ENCODE results near the gene USP10.
A peak's percentile ranks its signal among the peaks of the same experiment; 100 is the strongest.

Gene USP10, protein sequence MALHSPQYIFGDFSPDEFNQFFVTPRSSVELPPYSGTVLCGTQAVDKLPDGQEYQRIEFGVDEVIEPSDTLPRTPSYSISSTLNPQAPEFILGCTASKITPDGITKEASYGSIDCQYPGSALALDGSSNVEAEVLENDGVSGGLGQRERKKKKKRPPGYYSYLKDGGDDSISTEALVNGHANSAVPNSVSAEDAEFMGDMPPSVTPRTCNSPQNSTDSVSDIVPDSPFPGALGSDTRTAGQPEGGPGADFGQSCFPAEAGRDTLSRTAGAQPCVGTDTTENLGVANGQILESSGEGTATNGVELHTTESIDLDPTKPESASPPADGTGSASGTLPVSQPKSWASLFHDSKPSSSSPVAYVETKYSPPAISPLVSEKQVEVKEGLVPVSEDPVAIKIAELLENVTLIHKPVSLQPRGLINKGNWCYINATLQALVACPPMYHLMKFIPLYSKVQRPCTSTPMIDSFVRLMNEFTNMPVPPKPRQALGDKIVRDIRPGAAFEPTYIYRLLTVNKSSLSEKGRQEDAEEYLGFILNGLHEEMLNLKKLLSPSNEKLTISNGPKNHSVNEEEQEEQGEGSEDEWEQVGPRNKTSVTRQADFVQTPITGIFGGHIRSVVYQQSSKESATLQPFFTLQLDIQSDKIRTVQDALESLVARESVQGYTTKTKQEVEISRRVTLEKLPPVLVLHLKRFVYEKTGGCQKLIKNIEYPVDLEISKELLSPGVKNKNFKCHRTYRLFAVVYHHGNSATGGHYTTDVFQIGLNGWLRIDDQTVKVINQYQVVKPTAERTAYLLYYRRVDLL

GRCh38 chr16:84699712-84700445 lies at the start of gene USP10:
USP10 (plus strand) TSS chr16:84700000; CDS start chr16:84700091, 91 bp downstream.
- DNase-seq, result peak; percentile 38

DNA sequence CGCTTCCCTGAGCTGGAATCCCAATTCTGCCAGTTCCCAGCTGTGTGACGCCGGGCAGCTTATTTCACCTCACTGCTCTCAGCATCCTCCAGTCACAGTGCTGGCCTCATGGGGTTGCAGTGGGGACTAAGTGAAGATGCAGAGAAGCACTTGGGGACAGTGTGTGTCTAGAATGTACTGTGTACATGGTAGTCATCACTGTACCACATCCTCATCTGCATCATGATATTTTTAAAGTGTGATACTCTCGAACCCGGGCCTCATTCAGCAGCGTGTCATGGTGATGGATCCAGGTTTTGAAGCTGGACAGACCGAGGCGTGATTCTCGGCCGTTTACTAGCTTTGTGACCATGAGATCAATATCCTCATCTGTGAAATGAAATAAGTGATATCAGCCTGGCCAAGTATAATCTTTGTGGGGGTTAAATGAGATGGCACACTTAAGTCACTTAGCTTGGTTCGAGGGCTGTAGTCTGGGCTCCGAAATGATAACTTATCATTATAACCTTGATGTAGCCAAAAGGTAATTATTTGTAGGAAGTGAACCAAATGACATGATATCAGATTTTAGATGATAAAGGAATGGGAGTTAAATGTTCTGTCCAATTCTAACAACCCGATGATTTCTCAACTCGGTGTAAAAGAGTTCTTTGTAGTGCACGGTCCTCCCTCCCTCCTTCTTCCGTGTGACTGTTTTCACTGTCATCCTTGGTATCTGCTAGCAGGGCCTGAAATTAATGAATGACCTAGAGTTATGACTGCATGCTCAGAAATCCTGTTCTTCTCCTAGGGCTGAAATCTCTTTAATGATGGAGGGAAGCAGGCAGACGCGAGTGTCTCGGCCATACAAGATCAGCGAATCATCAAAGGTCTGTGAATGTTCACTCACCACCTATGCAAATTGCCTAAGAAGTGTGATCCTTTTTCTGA lies 49.5 kb upstream of the USP10 start:
- DNase-seq, result no peak

DNA sequence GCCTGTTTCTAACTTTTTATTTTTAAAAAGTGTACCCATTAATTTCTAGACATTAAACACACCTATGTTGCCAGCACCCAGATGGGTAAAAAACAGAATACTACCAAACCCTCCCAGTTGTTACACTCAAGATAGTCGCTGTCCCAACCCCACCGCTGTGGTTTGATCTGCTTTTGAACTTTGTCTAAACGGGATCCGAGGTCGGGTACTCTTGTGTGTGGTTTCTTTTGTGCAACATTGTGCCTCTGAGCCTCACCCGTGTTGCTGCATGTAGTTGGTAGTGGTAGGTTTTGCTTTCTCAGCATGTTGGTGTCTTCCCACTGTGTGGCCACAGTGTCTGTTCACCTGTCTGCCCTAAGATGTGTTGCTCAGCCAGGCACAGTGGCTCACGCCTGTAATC lies 47.2 kb upstream of the USP10 start:
- DNase-seq, result no peak

- no peak for DNase-seq
Measured at GRCh38 chr16:84654238-84654637, 45.6 kb upstream of the USP10 start.

DNA sequence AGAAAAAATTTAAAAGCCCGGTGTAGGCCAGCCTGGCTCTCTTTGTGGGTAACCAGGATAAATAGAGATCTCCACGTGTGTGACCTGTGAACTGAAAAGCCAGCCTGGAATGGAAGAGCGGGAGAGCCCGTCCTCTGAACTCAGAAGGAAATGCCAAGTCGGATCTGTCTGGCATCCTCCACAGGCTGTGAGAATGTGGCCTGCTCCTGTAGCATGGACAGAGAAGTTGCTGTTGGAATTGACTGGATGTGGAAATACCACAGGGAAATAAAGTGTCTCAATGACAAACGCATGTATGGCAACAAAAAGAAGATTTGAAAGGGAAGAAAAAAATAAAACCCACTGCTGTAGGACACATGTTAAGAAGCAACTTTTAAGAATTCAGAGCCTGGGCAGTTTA lies 44.8 kb upstream of the USP10 start:
- DNase-seq, result no peak

DNA sequence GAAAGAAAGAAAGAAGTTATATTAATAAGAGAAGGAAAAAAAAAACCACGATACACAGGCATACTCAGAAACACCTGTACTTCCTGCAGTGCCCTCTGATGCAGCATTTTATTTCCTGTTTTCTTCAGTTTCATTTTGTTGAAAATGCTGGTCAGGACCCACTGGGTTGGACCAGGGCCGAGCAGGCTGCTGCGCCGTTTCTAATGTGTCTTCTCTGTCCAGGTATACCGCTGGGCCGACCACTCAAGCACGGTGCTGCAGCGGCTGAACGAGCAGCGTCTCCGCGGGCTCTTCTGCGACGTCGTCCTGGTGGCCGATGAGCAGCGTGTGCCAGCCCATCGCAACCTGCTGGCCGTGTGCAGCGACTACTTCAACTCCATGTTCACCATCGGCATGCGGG lies 43.2 kb upstream of the USP10 start:
- no peak for DNase-seq

DNA sequence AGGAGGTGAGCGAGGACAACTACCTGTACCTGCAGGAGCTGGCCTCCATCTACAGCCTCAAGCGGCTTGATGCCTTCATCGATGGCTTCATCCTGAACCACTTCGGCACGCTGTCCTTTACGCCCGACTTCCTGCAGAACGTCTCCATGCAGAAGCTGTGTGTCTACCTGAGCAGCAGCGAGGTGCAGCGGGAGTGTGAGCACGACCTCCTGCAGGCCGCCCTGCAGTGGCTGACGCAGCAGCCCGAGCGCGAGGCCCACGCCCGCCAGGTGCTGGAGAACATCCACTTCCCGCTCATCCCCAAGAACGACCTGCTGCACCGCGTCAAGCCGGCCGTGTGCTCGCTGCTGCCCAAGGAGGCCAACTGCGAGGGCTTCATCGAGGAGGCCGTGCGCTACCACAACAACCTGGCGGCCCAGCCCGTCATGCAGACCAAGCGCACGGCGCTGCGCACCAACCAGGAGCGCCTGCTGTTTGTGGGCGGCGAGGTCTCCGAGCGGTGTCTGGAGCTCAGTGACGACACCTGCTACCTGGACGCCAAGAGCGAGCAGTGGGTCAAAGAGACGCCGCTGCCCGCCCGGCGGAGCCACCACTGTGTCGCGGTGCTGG lies 42.5 kb upstream of the USP10 start:
- DNase-seq, result no peak

- DNase-seq, result no peak
Measured at GRCh38 chr16:84658690-84659089, 41.1 kb upstream of the USP10 start.

DNA sequence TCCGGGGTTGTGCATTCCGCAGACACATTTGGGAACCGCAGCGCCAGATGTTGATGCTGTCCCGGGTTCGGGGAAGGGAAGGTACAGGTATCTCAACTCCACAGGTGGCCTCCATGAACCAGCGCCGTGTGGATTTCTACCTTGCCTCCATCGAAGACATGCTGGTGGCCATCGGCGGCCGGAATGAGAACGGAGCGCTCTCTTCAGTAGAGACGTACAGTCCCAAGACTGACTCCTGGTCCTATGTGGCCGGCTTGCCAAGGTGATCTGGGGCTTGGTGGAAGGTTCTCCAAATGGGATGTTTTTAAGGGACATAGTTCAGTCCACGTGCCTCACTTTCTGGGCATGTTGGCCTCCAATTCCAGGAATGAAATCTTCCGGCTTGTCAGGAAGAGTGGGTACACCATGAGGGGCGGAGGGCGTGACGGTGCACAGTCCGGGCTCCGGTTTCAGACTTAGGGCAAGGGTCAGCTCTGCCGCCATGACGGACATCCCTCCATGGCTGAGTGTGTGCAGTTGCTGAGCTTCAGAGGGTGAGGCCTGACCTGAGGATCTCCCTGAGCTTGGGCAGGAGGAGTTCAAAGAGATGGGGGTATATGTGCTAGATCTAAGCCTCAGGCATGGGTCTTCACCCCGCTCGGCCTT lies 40.0 kb upstream of the USP10 start:
- DNase-seq, result no peak

DNA sequence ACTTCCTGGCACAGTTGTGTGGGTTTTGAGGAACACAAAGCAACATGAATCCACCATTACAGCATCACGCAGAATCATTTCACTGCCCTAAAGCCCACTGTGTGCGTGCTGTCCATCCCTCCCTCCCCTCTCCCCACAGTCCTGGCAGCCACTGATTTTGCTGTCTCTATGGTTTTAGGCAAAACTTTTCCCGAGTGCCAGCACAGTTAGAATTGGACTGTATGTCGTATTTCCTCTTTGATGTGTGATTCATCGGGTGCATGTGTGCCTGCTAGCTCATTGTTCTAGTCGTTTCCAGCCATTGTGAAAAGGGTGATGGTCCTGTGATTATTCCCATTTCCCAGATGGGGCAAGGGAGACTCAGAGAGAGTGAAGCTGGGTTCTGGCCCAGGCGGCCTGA lies 38.8 kb upstream of the USP10 start:
- DNase-seq, result no peak

- no peak for DNase-seq
Measured at GRCh38 chr16:84661418-84662060, 38.3 kb upstream of the USP10 start.

- no peak for DNase-seq
Measured at GRCh38 chr16:84662471-84662870, 37.3 kb upstream of the USP10 start.

- no peak for DNase-seq
Measured at GRCh38 chr16:84663433-84664101, 36.2 kb upstream of the USP10 start.

DNA sequence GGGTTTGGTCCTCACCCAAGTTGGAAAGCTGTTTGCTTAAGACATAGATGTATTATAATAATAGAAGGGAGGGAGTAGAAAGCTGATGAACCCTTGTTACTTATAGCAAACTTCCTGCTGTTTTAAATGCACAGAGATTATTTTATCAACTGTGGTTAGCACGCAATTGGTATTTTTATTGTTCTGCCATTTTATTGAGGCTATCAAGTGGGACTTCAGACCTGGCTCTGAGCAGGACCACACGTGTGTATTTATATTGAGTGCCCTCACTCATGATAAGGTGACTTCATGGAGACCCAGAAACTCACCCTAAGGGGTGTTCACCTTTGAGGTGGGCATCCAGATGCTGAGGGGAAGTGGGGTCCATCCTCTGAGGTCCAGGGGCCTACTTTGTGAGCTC lies 34.4 kb upstream of the USP10 start:
- DNase-seq, result no peak

DNA sequence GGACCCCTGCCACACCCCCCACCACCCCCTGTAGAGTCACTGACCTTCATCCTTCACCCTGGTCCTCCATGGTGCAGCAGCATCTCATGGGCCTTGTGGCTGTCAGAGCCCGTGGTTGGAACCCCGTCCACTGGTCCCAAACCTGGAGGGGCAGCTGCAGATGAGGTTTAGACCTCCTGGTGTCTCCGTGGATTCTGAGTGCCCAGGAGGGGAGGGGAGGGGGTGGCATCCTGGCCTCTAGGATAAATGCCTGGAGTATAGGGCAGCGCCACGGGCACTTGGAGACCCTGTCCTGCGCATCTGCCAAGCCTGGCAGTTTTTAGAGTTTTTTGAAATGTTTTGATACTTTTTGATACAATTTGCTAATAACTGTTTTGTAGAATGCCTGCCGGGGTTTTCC lies 34.0 kb upstream of the USP10 start:
- DNase-seq, result no peak

GRCh38 chr16:84667600-84668309 lies 32.0 kb upstream of the USP10 start:
- no peak for DNase-seq

DNA sequence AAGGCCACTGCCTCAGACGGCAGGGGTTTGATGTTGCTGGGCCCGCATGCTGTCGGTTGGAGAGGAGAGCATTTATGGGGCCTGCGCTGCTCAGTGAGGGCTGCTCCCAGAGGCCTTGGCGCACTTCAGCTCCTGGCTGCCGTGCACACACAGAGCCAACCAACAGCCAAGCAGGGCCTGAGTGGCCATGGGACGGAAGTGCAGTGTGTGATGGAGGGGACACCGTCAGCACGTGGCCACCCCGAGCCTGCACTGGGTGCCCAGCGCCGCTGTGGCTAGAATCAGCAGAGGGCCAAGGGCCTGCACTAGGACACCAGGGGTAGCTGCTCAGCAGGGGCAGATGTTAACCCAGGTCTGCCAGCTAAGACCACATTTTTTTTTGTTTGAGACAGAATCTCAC lies 29.7 kb upstream of the USP10 start:
- no peak for DNase-seq

- DNase-seq, result no peak
Measured at GRCh38 chr16:84672276-84673202, 27.3 kb upstream of the USP10 start.

- DNase-seq, result no peak
Measured at GRCh38 chr16:84673203-84673535, 26.6 kb upstream of the USP10 start.
